HG03469 (cell line): ENCODE measurements around the gene ILF2.
"Not testable (repeated sequence)": the region's sequence is repeated elsewhere in the genome, so short reads cannot be mapped to it uniquely, and the experiment has no call there.

Source experiments
- ATAC-seq: cut with Tn5 transposase; IDR thresholded peaks from one replicate; pipeline ENCODE4 v1.9.1; 2021; ENCODE audit warnings: mild to moderate bottlenecking, moderate library complexity, moderate number of reproducible peaks; ENCODE audit not compliant: unreplicated experiment

The ILF2 gene

GRCh38 chr1:153649863-153650235 is 20.9 kb downstream of the ILF2 start:
- ATAC-seq = no peak

GRCh38 chr1:153649137-153649862 is 21.5 kb downstream of the ILF2 start:
- ATAC-seq = no peak

- ATAC-seq = no peak
Observed at GRCh38 chr1:153648000-153648643, 22.7 kb downstream of the ILF2 start.

GRCh38 chr1:153647346-153647714 is 23.5 kb downstream of the ILF2 start:
- ATAC-seq = no peak

- no peak for ATAC-seq
Observed at GRCh38 chr1:153646672-153647345, 24.0 kb downstream of the ILF2 start.

GRCh38 chr1:153643816-153644215 is 27.0 kb downstream of the ILF2 start:
- no peak for ATAC-seq

GRCh38 chr1:153643100-153643499 is 27.7 kb downstream of the ILF2 start:
- no peak for ATAC-seq

GRCh38 chr1:153642161-153642560 is 28.6 kb downstream of the ILF2 start:
- no peak for ATAC-seq

- ATAC-seq = no peak
Observed at GRCh38 chr1:153640861-153641260, 29.9 kb downstream of the ILF2 start.

GRCh38 chr1:153640213-153640612 is 30.6 kb downstream of the ILF2 start:
- ATAC-seq = not testable (repeated sequence)

GRCh38 chr1:153639280-153639679 is 31.5 kb downstream of the ILF2 start:
- no peak for ATAC-seq

- ATAC-seq = no peak
Observed at GRCh38 chr1:153638261-153638660, 32.5 kb downstream of the ILF2 start.

GRCh38 chr1:153636312-153636711 is 34.5 kb downstream of the ILF2 start:
- no peak for ATAC-seq

GRCh38 chr1:153635872-153636271 is 34.9 kb downstream of the ILF2 start:
- no peak for ATAC-seq

GRCh38 chr1:153633754-153634665 is 36.8 kb downstream of the ILF2 start, which contains the start of gene CHTOP:
CHTOP (plus strand) TSS chr1:153634066; CDS start chr1:153636589, 2,523 bp downstream.
- peak; percentile 90 for ATAC-seq

GRCh38 chr1:153633161-153633753 is 37.5 kb downstream of the ILF2 start:
- no peak for ATAC-seq

GRCh38 chr1:153631047-153632022 is 39.5 kb downstream of the ILF2 start:
- ATAC-seq = no peak

GRCh38 chr1:153630384-153630783 is 40.4 kb downstream of the ILF2 start:
- ATAC-seq = no peak

- ATAC-seq = no peak
Observed at GRCh38 chr1:153629971-153630370, 40.8 kb downstream of the ILF2 start.

GRCh38 chr1:153629343-153629665 is 41.5 kb downstream of the ILF2 start:
- no peak for ATAC-seq
